Muscle layer of colon (tissue), 2 donors: ENCODE measurements around the gene SMCO2.

Experiments
- H3K27ac ChIP-seq: one replicate; pipeline ENCODE4 v1.7.0; 2013; ENCODE audit warnings: low read depth, mild to moderate bottlenecking, low read length, moderate library complexity
- H3K27me3 ChIP-seq, 2 donors: one replicate each; pipeline ENCODE4 v1.7.0; 2013; ENCODE audit warnings: low read length in 2 of 2, mild to moderate bottlenecking in 2 of 2; ENCODE audit not compliant: insufficient read depth in 2 of 2, control insufficient read depth in 1 of 2
- H3K36me3 ChIP-seq: one replicate; pipeline ENCODE4 v1.7.0; 2013; ENCODE audit warnings: mild to moderate bottlenecking, low read length; ENCODE audit not compliant: insufficient read depth
- H3K4me1 ChIP-seq: one replicate; pipeline ENCODE4 v1.7.0; 2013; ENCODE audit warnings: mild to moderate bottlenecking, low read length; ENCODE audit not compliant: insufficient read depth
- H3K4me3 ChIP-seq, 2 donors: one replicate each; pipeline ENCODE4 v1.7.0; 2013; ENCODE audit warnings: low read length in 2 of 2, low read depth in 1 of 2, mild to moderate bottlenecking in 1 of 2, moderate library complexity in 1 of 2
- H3K9ac ChIP-seq: one replicate; pipeline ENCODE4 v1.7.0; 2013; ENCODE audit warnings: low read length
- H3K9me3 ChIP-seq: one replicate; pipeline ENCODE4 v1.7.0; 2013; ENCODE audit warnings: mild to moderate bottlenecking, low read length
- donor health status: abdominal sarcoma.
- donor health status: Adenocarcinoma of cecum.

The SMCO2 gene

GRCh38 chr12:27431185-27431584 is 15.4 kb upstream of the SMCO2 start:
- Histone ChIP-seq H3K36me3 (no peaks in the 10 kb centered on the region), H3K27ac (no peak overlapping the region), H3K9ac (no peak overlapping the region), H3K4me3 (no peak overlapping the region), H3K9me3 (no peaks in the 10 kb centered on the region), H3K4me1 (no peaks in the 10 kb centered on the region), H3K27me3 (no peaks in the 10 kb centered on the region)

- Histone ChIP-seq H3K4me1 (no peaks in the 10 kb centered on the region), H3K4me3 (no peak overlapping the region), H3K27me3 (no peaks in the 10 kb centered on the region), H3K9me3 (no peaks in the 10 kb centered on the region), H3K36me3 (no peaks in the 10 kb centered on the region), H3K27ac (no peak overlapping the region), H3K9ac (no peak overlapping the region)
Observed at GRCh38 chr12:27434673-27435565, 11.6 kb upstream of the SMCO2 start.

- Histone ChIP-seq H3K27ac (no peak overlapping the region), H3K9me3 (no peaks in the 10 kb centered on the region), H3K36me3 (no peaks in the 10 kb centered on the region), H3K4me1 (no peaks in the 10 kb centered on the region), H3K4me3 (no peak overlapping the region), H3K27me3 (no peaks in the 10 kb centered on the region), H3K9ac (no peak overlapping the region)
Observed at GRCh38 chr12:27436029-27436428, 10.5 kb upstream of the SMCO2 start.

- Histone ChIP-seq H3K27ac (no peak overlapping the region), H3K9ac (no peak overlapping the region), H3K9me3 (no peaks in the 10 kb centered on the region), H3K36me3 (no peaks in the 10 kb centered on the region), H3K4me1 (no peaks in the 10 kb centered on the region), H3K4me3 (no peak overlapping the region), H3K27me3 (no peaks in the 10 kb centered on the region)
Observed at GRCh38 chr12:27436768-27437167, 9.8 kb upstream of the SMCO2 start.

GRCh38 chr12:27437839-27438238 is 8.7 kb upstream of the SMCO2 start:
- Histone ChIP-seq H3K36me3 (no peaks in the 10 kb centered on the region), H3K9ac (no peak overlapping the region), H3K4me3 (no peak overlapping the region), H3K27ac (no peak overlapping the region), H3K27me3 (no peaks in the 10 kb centered on the region), H3K4me1 (no peaks in the 10 kb centered on the region), H3K9me3 (no peaks in the 10 kb centered on the region)

- no peaks in the 10 kb centered on the region for H3K27me3 ChIP-seq
- H3K4me1 ChIP-seq, result no peaks in the 10 kb centered on the region
- no peaks in the 10 kb centered on the region for H3K9me3 ChIP-seq
- H3K4me3 ChIP-seq, result no peak overlapping the region
- H3K9ac ChIP-seq, result no peak overlapping the region
- no peak overlapping the region for H3K27ac ChIP-seq
- no peaks in the 10 kb centered on the region for H3K36me3 ChIP-seq
Observed at GRCh38 chr12:27447761-27448160, 1.2 kb downstream of the SMCO2 start.

GRCh38 chr12:27449026-27449425 is 2.5 kb downstream of the SMCO2 start:
- H3K9me3 ChIP-seq, result no peaks in the 10 kb centered on the region
- H3K36me3 ChIP-seq, result no peaks in the 10 kb centered on the region
- H3K4me3 ChIP-seq, result no peak overlapping the region
- no peak overlapping the region for H3K9ac ChIP-seq
- no peaks in the 10 kb centered on the region for H3K4me1 ChIP-seq
- H3K27me3 ChIP-seq, result no peaks in the 10 kb centered on the region
- H3K27ac ChIP-seq, result no peak overlapping the region

GRCh38 chr12:27449893-27450534 is 3.5 kb downstream of the SMCO2 start:
- H3K9ac ChIP-seq, result no peak overlapping the region
- no peak overlapping the region for H3K4me3 ChIP-seq
- no peaks in the 10 kb centered on the region for H3K36me3 ChIP-seq
- H3K27ac ChIP-seq, result no peak overlapping the region
- H3K9me3 ChIP-seq, result no peaks in the 10 kb centered on the region
- H3K4me1 ChIP-seq, result no peaks in the 10 kb centered on the region
- H3K27me3 ChIP-seq, result no peaks in the 10 kb centered on the region

GRCh38 chr12:27451036-27451825 is 4.7 kb downstream of the SMCO2 start:
- Histone ChIP-seq H3K4me3 (no peak overlapping the region), H3K9me3 (no peaks in the 10 kb centered on the region), H3K4me1 (no peaks in the 10 kb centered on the region), H3K9ac (no peak overlapping the region), H3K27me3 (no peaks in the 10 kb centered on the region), H3K36me3 (no peaks in the 10 kb centered on the region), H3K27ac (no peak overlapping the region)

- H3K4me3 ChIP-seq, result no peak overlapping the region
- no peaks in the 10 kb centered on the region for H3K36me3 ChIP-seq
- H3K27me3 ChIP-seq, result no peaks in the 10 kb centered on the region
- H3K4me1 ChIP-seq, result no peaks in the 10 kb centered on the region
- no peak overlapping the region for H3K9ac ChIP-seq
- H3K27ac ChIP-seq, result no peak overlapping the region
- H3K9me3 ChIP-seq, result no peaks in the 10 kb centered on the region
Observed at GRCh38 chr12:27453421-27453820, 6.9 kb downstream of the SMCO2 start.

- Histone ChIP-seq H3K4me3 (no peak overlapping the region), H3K9me3 (no peaks in the 10 kb centered on the region), H3K9ac (no peak overlapping the region), H3K36me3 (no peaks in the 10 kb centered on the region), H3K4me1 (no peaks in the 10 kb centered on the region), H3K27ac (no peak overlapping the region), H3K27me3 (no peaks in the 10 kb centered on the region)
Observed at GRCh38 chr12:27455589-27455988, 9.1 kb downstream of the SMCO2 start.
